ENCODE measurements around the gene PTPMT1. TPM values are rescaled to one million over a fixed set of nuclear protein-coding genes. Genes with fewer than 3 reads are reported as not detected.

The PTPMT1 gene
- polyA plus RNA-seq, 3 donors, result 39.2 to 87.8 (median 83.3) TPM

- Histone ChIP-seq H3K4me2 (replicated peaks; ENCODE audit: extremely low read depth, low read length, poor library complexity, severe bottlenecking) (peak overlapping the region; percentile 80), H3K4me3 (replicated peaks in 1 of 3; ENCODE audit: low read depth in 2 of 3, low read length in 3 of 3) (peak overlapping the region; percentile 87 to 97 (median 93)), H2AFZ (ENCODE audit: insufficient read depth, low read depth, low read length, poor library complexity, severe bottlenecking) (peak overlapping the region; percentile 100), H3K4me1 (ENCODE audit: control insufficient read depth in 1 of 2, insufficient read depth in 2 of 2, low read length in 2 of 2) (peaks cover 14 to 23% of the 10 kb centered on the region in 2 donors), H3K9ac (ENCODE audit: insufficient read depth, low read length, poor library complexity, severe bottlenecking) (peak overlapping the region; percentile 83), H3K27ac (ENCODE audit: low read depth in 1 of 2, low read length in 2 of 2) (peak overlapping the region; percentile 84 to 85), H3K36me3 (replicated peaks in 1 of 2; ENCODE audit: control insufficient read depth in 1 of 2, insufficient read depth in 2 of 2, low read length in 2 of 2) (peaks cover 16 to 20% of the 10 kb centered on the region in 2 donors), H3K27me3 (ENCODE audit: control insufficient read depth in 2 of 2, insufficient read depth in 2 of 2, low read length in 2 of 2) (no peaks in the 10 kb centered on the region), H3K79me2 (ENCODE audit: insufficient read depth, low read length) (peaks cover 63% of the 10 kb centered on the region), H4K20me1 (ENCODE audit: insufficient read depth, low read length) (peaks cover 5% of the 10 kb centered on the region), H3K9me3 (replicated peaks in 1 of 2; ENCODE audit: control insufficient read depth in 1 of 2, insufficient read depth in 1 of 2, low read length in 2 of 2) (no peaks in the 10 kb centered on the region)
- peaks cover 12% of the 10 kb centered on the region for H3K4me1 Mint-ChIP-seq
- peaks cover 0 to 2% (median 0%) of the 10 kb centered on the region in 3 donors for H3K27me3 Mint-ChIP-seq (ENCODE audit: low read depth in 3 of 3)
- H3K9me3 Mint-ChIP-seq, result no peaks in the 10 kb centered on the region
- no peak for TF ChIP-seq CTCF (IDR thresholded peaks at IDR 0.05)
- peak overlapping the region; percentile 63 to 89 (median 77) for H3K27ac Mint-ChIP-seq
- WGBS (ENCODE audit: insufficient coverage), result 0% methylated on average over 6 of the region's 17 CpGs
- peak in 1 of 3 donors; percentile 26 for DNase-seq
- intact Hi-C loops (cut with micrococcal nuclease), result loop anchor here (5.0 kb wide), 2 partner anchors 79 to 84 kb away; no protein-coding TSS in a partner anchor
- peak overlapping the region; percentile 85 to 91 for H3K4me3 Mint-ChIP-seq
- H3K36me3 Mint-ChIP-seq, result peaks cover 12 to 17% of the 10 kb centered on the region in 2 donors
These were observed 825 bp downstream of the PTPMT1 start for GRCh38 chr11:47566149-47566698.

GRCh38 chr11:47569646-47570045, 4.2 kb downstream of the PTPMT1 start:
- no peak overlapping the region for H3K27ac Mint-ChIP-seq
- intact Hi-C loops (cut with micrococcal nuclease), result loop anchor here (5.0 to 10.0 kb wide), 3 partner anchors 82 to 195 kb away; partner anchors contain the start of gene FNBP4 (in 1 of the 2)
- peaks cover 84% of the 10 kb centered on the region for H3K79me2 ChIP-seq (ENCODE audit: insufficient read depth, low read length)

More at GRCh38 chr11:47569646-47570045, 4.2 kb downstream of the PTPMT1 start:
- Histone ChIP-seq H3K9me3 (replicated peaks in 1 of 2; ENCODE audit: control insufficient read depth in 1 of 2, insufficient read depth in 1 of 2, low read length in 2 of 2) (no peaks in the 10 kb centered on the region), H3K27me3 (ENCODE audit: control insufficient read depth in 2 of 2, insufficient read depth in 2 of 2, low read length in 2 of 2) (no peaks in the 10 kb centered on the region), H3K4me1 (ENCODE audit: control insufficient read depth in 1 of 2, insufficient read depth in 2 of 2, low read length in 2 of 2) (peaks cover 13 to 22% of the 10 kb centered on the region in 2 donors), H2AFZ (ENCODE audit: insufficient read depth, low read depth, low read length, poor library complexity, severe bottlenecking) (no peak overlapping the region), H4K20me1 (ENCODE audit: insufficient read depth, low read length) (peaks cover 12% of the 10 kb centered on the region), H3K27ac (ENCODE audit: low read depth in 1 of 2, low read length in 2 of 2) (no peak overlapping the region), H3K4me2 (replicated peaks; ENCODE audit: extremely low read depth, low read length, poor library complexity, severe bottlenecking) (no peak overlapping the region), H3K4me3 (replicated peaks in 1 of 3; ENCODE audit: low read depth in 2 of 3, low read length in 3 of 3) (no peak overlapping the region), H3K36me3 (replicated peaks in 1 of 2; ENCODE audit: control insufficient read depth in 1 of 2, insufficient read depth in 2 of 2, low read length in 2 of 2) (peaks cover 45 to 54% of the 10 kb centered on the region in 2 donors), H3K9ac (ENCODE audit: insufficient read depth, low read length, poor library complexity, severe bottlenecking) (no peak overlapping the region)
- TF ChIP-seq CTCF (IDR thresholded peaks at IDR 0.05), result no peak
- no peaks in the 10 kb centered on the region for H3K27me3 Mint-ChIP-seq (ENCODE audit: low read depth in 3 of 3)
- WGBS (ENCODE audit: insufficient coverage), result 98% methylated on average over 6 of the region's 7 CpGs
- H3K9me3 Mint-ChIP-seq, result no peaks in the 10 kb centered on the region
- peaks cover 12% of the 10 kb centered on the region for H3K4me1 Mint-ChIP-seq
- no peak for DNase-seq
- no peak overlapping the region for H3K4me3 Mint-ChIP-seq
- H3K36me3 Mint-ChIP-seq, result peaks cover 45 to 51% of the 10 kb centered on the region in 2 donors

Data from CD14-positive monocyte (primary cell).